HL-60/S4 treated with retinoic acid at 250 ng/mL for 4 days and 3 days (cell line): Measurements from ENCODE around the gene DOK5.

ENCODE experiments used
- in situ Hi-C: fragments of 300-500 bp; cut with MboI; formaldehyde crosslinking; loops from 2 replicates; pipeline ENCODE4 v1.7.0; 2022; ENCODE audit warnings: low sequenced_read_pairs

Gene DOK5

GRCh38 chr20:54680872-54681619 lies 205.7 kb downstream of the DOK5 start:
- in situ Hi-C loops = no loop called here

- in situ Hi-C loops = no loop called here
These were observed 206.5 kb downstream of the DOK5 start for GRCh38 chr20:54681869-54682268.

- in situ Hi-C loops = no loop called here
These were observed 213.1 kb downstream of the DOK5 start for GRCh38 chr20:54688476-54688875.

GRCh38 chr20:54690323-54690722 lies 214.9 kb downstream of the DOK5 start:
- in situ Hi-C loops = no loop called here

- in situ Hi-C loops = no loop called here
These were observed 215.9 kb downstream of the DOK5 start for GRCh38 chr20:54691327-54691726.

GRCh38 chr20:54692168-54692887 lies 216.9 kb downstream of the DOK5 start:
- in situ Hi-C loops = no loop called here

GRCh38 chr20:54694516-54694915 lies 219.1 kb downstream of the DOK5 start:
- in situ Hi-C loops = no loop called here

GRCh38 chr20:54698373-54698772 lies 223.0 kb downstream of the DOK5 start:
- in situ Hi-C loops = no loop called here
